ENCODE results near the gene ANTXR2.

Gene ANTXR2

DNA sequence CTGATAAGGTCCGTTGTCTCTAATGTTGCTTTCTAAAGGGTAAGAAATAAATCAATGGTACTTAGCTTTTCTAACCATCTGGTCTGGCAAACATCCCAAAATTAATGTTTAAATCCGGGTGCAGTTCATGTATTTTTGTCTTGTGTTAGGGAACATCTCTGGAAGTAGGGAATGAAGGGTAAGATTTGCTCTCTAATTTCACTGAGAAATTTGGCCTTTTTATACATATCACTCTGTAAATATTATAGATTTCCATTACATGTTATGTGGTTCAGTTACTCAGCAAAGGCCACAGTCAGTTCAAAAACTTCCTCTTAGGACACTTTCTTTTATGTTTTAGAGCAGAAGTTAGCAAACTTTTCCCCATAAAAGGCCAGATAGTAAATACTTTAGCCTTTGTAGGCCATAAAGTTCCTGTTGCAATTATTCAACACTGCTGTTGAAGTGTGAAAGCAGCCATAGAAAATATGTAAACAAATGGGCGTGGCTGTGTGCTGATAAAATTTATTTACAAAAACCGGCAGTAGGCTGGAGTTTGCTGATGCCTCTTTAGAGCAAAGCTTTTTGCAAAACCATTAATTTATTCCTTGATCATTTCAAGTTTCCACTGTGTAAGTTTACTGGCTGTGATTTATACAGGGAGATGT, 218.1 kb downstream of the ANTXR2 start:
- peak; percentile 59 for DNase-seq

DNA sequence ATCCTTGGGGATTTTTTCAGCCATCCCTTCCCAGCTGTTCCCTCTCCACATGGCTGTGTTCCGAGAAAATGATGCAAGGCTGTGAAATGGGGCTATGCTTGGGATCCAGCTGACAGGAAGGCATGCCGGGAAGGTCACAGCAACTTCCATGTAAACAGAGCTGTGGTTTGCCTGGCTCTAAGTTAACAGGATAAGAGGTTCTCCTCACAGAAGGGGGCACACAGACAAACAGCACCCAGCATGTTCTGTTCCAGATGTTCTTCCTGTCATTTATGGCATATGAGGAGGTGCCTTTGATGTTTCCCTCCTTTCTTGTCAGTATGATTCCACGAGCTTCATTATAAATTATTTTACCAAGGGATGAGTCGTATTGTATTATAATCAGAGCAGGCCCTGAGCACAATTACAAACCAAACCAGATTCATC, 220.7 kb downstream of the ANTXR2 start:
- DNase-seq = no peak

DNA sequence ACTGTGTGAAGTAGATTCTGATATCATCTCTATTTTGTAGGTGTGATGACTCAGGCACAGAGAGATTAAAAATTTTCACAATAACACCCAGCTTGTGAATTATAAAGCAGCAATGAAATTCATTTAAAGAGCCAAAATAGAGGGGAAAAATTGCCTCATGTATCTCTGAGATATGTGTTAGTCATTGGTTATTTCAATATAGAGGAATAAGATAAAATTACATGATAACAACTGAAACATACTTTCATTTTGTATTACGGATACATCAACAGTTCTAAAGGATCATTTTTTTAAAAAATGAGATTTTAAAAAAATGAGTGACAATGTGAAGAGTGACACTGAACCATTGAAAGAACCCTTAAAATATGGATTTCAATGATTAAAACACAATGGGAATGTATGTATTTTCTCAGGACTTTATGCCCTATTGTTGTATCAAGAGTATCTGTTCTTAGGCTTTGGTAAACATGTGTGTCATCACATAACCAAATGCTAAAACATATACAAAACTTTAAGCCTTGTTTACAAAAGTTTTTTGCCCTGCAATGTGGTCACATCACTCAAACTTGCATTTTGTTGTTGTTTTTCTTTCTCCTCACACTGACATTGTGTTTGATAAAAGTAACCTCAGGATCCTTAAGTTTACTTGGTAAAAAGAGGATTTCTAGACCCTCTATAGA, 221.3 kb downstream of the ANTXR2 start:
- DNase-seq = no peak

All from NCI-H446 treated with DMSO at 0.1 percent for 48 hours (cell line).